Sigmoid colon (tissue), 4 donors: ENCODE results near the gene CLPX.

Experiments used
- CTCF ChIP-seq, 4 experiments: fragments of 450-650 bp in 3 of 4; fragments of 200-600 bp in 1 of 4; IDR thresholded peaks; one replicate each; pipeline ENCODE4 v1.5.1; 2016 to 2019; ENCODE audit warnings: antibody characterized with exemption in 4 of 4, mild to moderate bottlenecking in 3 of 4, moderate library complexity in 2 of 4
- POLR2A ChIP-seq, 2 donors: fragments of 450-650 bp; IDR thresholded peaks; one replicate each; pipeline ENCODE4 v1.6.1; 2016; ENCODE audit warnings: antibody characterized with exemption in 2 of 2, mild to moderate bottlenecking in 2 of 2, moderate library complexity in 2 of 2
- POLR2AphosphoS5 ChIP-seq, 4 donors: sonication (generic); formaldehyde crosslinking; IDR thresholded peaks; one replicate each; pipeline ENCODE4 v1.6.1; 2017; ENCODE audit warnings: antibody characterized with exemption in 4 of 4

GRCh38 chr15:65130941-65131340 is 54.2 kb downstream of the CLPX start:
- TF ChIP-seq POLR2A (IDR thresholded peaks at IDR 0.05) (no peak), CTCF (IDR thresholded peaks at IDR 0.05) (no peak), POLR2AphosphoS5 (IDR thresholded peaks at IDR 0.05) (no peak)
